MM.1S (cell line): ENCODE results near the gene ERICH3.

ENCODE experiments used
- EZH2 ChIP-seq: fragments of 300-600 bp; sonication (generic); optimal IDR thresholded peaks from 2 replicates; pipeline ENCODE3; 2017; ENCODE audit warnings: low read depth, mild to moderate bottlenecking, antibody characterized with exemption, low read length, mixed read lengths
- EZH2phosphoT487 ChIP-seq: fragments of 300-600 bp; sonication (generic); IDR thresholded peaks from 2 replicates; pipeline ENCODE4 v1.6.1; 2018; ENCODE audit warnings: antibody characterized with exemption, low read length
- TF ChIP-seq, protein P1 (sequence below): fragments of 300-600 bp; sonication (generic); IDR thresholded peaks from 2 replicates; pipeline ENCODE4 v1.5.1; 2016; ENCODE audit warnings: antibody characterized with exemption, low read length, mixed read lengths

DNA sequence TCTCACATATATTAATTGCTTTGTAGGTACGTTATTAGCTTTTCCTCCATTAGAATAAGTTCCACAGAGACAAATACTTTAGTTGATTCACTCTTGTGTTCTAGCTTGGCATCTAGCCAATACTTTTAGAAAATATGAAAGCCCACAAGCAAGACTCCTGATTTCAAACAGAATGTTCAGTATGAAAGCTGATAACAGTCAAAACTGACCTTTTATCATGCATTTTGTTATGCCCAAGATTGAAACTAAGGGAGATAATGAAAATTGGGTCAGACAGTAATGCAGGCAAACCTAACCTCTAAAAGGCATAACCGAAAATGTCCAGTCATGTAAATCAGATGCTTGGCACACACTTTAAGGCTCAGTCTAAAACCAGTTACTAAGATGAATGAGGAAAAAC lies 61.7 kb downstream of the ERICH3 start:
- TF ChIP-seq, protein P1, sequence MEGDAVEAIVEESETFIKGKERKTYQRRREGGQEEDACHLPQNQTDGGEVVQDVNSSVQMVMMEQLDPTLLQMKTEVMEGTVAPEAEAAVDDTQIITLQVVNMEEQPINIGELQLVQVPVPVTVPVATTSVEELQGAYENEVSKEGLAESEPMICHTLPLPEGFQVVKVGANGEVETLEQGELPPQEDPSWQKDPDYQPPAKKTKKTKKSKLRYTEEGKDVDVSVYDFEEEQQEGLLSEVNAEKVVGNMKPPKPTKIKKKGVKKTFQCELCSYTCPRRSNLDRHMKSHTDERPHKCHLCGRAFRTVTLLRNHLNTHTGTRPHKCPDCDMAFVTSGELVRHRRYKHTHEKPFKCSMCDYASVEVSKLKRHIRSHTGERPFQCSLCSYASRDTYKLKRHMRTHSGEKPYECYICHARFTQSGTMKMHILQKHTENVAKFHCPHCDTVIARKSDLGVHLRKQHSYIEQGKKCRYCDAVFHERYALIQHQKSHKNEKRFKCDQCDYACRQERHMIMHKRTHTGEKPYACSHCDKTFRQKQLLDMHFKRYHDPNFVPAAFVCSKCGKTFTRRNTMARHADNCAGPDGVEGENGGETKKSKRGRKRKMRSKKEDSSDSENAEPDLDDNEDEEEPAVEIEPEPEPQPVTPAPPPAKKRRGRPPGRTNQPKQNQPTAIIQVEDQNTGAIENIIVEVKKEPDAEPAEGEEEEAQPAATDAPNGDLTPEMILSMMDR: no peak
- TF ChIP-seq EZH2 (no peak), EZH2phosphoT487 (no peak)
